ENCODE data around the gene SLC22A23. TPM values are rescaled to one million over a fixed set of nuclear protein-coding genes. Genes with fewer than 3 reads are reported as not detected.

Gene SLC22A23
- total RNA-seq, 1 donor from 2014 or later = 5.7 TPM

- no peak overlapping the region for H3K27ac ChIP-seq (ENCODE audit: low read depth, low read length)
- Mint-ChIP-seq H3K27ac (ENCODE audit: unreplicated experiment) (no peak overlapping the region), H3K4me1 (ENCODE audit: low read depth, unreplicated experiment) (peaks cover 10% of the 10 kb centered on the region), H3K36me3 (ENCODE audit: low read depth, unreplicated experiment) (peaks cover 1% of the 10 kb centered on the region), H3K9me3 (ENCODE audit: unreplicated experiment) (no peaks in the 10 kb centered on the region), H3K4me3 (ENCODE audit: unreplicated experiment) (no peak overlapping the region), H3K27me3 (ENCODE audit: low read depth, unreplicated experiment) (peaks cover 4% of the 10 kb centered on the region)
- H3K4me1 ChIP-seq (ENCODE audit: insufficient read depth, low read length) = peaks cover 6% of the 10 kb centered on the region
- no peaks in the 10 kb centered on the region for H3K27me3 ChIP-seq (ENCODE audit: insufficient read depth, low read length)
- no peak overlapping the region for H3K4me2 ChIP-seq (ENCODE audit: low read length)
- FAIRE-seq = no peak
- TF ChIP-seq CTCF (IDR thresholded peaks at IDR 0.05; ENCODE audit: insufficient read depth, low read depth, low read length) (no peak), EZH2 (IDR thresholded peaks at IDR 0.05; ENCODE audit: insufficient read depth, low read length) (no peak)
- H3K36me3 ChIP-seq (ENCODE audit: insufficient read depth, low read length) = no peaks in the 10 kb centered on the region
- H3K9ac ChIP-seq (ENCODE audit: low read length) = no peak overlapping the region
- H3K9me3 ChIP-seq (ENCODE audit: insufficient read depth, low read depth, low read length) = no peaks in the 10 kb centered on the region
- no peak overlapping the region for H2AFZ ChIP-seq (ENCODE audit: low read depth, low read length)
- no peak overlapping the region for H3K4me3 ChIP-seq (ENCODE audit: insufficient read depth, low read depth, low read length)
- H4K20me1 ChIP-seq (ENCODE audit: insufficient read depth, low read length) = no peaks in the 10 kb centered on the region
- no peak for DNase-seq (ENCODE audit: low read depth)
- H3K79me2 ChIP-seq (ENCODE audit: insufficient read depth, low read length) = no peaks in the 10 kb centered on the region
Observed at GRCh38 chr6:3411967-3412778, 44.7 kb downstream of the SLC22A23 start.

GRCh38 chr6:3410385-3411360 is 46.2 kb downstream of the SLC22A23 start:
- H3K27me3 Mint-ChIP-seq (ENCODE audit: low read depth, unreplicated experiment) = peaks cover 4% of the 10 kb centered on the region
- Histone ChIP-seq H3K9me3 (ENCODE audit: insufficient read depth, low read depth, low read length) (no peaks in the 10 kb centered on the region), H3K4me1 (ENCODE audit: insufficient read depth, low read length) (peaks cover 7% of the 10 kb centered on the region), H3K4me3 (ENCODE audit: insufficient read depth, low read depth, low read length) (no peak overlapping the region), H4K20me1 (ENCODE audit: insufficient read depth, low read length) (no peaks in the 10 kb centered on the region), H3K79me2 (ENCODE audit: insufficient read depth, low read length) (no peaks in the 10 kb centered on the region), H3K27ac (ENCODE audit: low read depth, low read length) (no peak overlapping the region), H3K27me3 (ENCODE audit: insufficient read depth, low read length) (no peaks in the 10 kb centered on the region), H3K9ac (ENCODE audit: low read length) (no peak overlapping the region), H2AFZ (ENCODE audit: low read depth, low read length) (no peak overlapping the region), H3K36me3 (ENCODE audit: insufficient read depth, low read length) (no peaks in the 10 kb centered on the region), H3K4me2 (ENCODE audit: low read length) (no peak overlapping the region)
- no peak overlapping the region for H3K27ac Mint-ChIP-seq (ENCODE audit: unreplicated experiment)
- H3K36me3 Mint-ChIP-seq (ENCODE audit: low read depth, unreplicated experiment) = peaks cover 1% of the 10 kb centered on the region
- H3K4me3 Mint-ChIP-seq (ENCODE audit: unreplicated experiment) = no peak overlapping the region
- DNase-seq (ENCODE audit: low read depth) (peak; percentile 30), FAIRE-seq (no peak)
- H3K4me1 Mint-ChIP-seq (ENCODE audit: low read depth, unreplicated experiment) = peaks cover 12% of the 10 kb centered on the region
- TF ChIP-seq CTCF (IDR thresholded peaks at IDR 0.05; ENCODE audit: insufficient read depth, low read depth, low read length) (peak; percentile 65), EZH2 (IDR thresholded peaks at IDR 0.05; ENCODE audit: insufficient read depth, low read length) (no peak)
- no peaks in the 10 kb centered on the region for H3K9me3 Mint-ChIP-seq (ENCODE audit: unreplicated experiment)
